ENCODE data around the gene SDK1.

The SDK1 gene

DNA sequence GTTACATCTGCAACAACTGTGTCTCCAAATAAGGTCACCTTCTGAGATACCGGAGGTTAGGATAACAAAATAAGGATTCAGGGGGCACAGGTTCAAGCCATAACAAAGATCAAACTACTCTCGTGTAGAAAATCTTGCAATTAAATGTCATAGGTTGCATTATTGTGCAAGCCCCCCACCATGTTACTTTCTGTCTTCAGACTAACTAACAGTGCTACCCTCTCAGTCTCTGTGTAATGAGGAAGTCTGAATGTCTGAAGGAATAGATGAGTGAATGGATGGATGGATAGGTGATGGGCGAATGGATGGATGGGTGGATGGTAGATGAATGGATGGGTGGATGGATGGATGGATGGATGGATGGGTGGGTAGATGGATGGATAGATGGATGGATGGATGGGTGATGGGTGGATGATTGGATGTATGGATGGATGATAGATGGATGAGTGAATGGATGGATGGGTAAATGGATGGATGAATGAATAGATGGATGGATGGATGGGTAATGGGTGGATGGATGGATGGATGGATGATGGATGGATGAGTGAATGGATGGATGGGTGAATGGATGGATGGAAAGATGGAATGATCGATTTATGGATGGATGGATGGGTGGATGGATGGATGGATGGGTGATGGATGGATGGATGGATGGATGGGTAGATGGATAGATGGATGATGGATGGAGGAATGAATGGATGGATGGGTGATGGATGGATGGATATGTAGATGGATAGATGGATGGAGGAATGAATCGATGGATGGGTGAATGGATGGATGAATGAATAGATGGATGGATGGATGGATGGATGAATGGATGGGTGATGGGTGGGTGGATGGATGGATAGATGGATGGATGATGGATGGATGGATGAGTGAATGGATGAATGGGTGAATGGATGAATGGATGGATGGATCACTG lies 823.8 kb downstream of the SDK1 start:
- no peak for DNase-seq

GRCh38 chr7:4127909-4128560 lies 827.0 kb downstream of the SDK1 start:
- DNase-seq: no peak

DNA sequence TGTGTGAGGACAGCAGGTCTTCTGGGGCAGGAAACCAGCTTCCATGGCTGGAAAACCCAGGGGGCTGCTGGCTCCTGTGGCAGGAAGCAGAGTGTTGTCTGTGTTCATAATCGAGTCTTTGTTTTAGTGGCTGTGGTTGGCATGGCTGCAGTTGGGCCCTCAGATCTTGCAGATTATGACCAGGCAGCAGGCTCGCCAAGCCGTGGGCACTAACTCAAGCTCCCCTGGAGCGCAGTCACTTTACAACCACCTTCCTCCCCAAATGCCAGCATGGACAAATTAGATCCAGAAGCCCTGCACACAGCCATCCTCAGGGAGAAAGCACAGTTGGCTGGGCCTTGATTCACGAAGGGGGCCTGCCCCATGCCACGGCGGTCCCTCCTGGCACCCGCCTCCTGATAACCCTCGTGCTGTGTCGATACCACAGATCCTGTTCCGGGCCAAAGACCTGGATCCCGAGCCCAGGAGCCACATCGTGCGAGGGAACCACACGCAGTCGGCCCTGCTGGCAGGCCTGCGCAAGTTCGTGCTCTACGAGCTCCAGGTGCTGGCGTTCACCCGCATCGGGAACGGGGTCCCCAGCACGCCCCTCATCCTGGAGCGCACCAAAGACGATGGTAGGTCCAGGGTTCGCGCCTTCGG lies 828.5 kb downstream of the SDK1 start:
- DNase-seq: no peak

- DNase-seq: no peak
These were observed 830.0 kb downstream of the SDK1 start for GRCh38 chr7:4131063-4131462.

GRCh38 chr7:4132221-4132620 lies 831.2 kb downstream of the SDK1 start:
- DNase-seq: no peak

- DNase-seq: no peak
These were observed 832.5 kb downstream of the SDK1 start for GRCh38 chr7:4133491-4134044.

DNA sequence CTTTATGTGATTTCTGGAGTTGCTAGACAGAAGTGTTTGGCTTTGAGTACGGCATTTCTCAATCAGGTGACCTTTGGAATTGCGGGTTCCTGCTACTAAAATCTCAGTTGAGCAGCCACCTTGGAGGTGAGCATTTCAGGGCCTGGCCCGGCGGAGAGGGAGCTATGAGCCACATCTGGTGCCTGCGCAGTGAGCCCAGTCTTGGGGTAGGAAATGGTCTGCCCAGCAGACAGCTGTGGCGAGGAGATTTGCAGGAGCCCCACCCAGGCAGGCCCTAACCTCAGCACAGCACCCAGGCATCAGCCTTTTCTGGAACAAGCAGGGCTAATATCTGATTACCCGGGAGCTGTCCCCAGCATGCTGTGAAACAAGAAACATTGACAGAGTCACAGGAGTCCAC lies 833.2 kb downstream of the SDK1 start:
- DNase-seq: no peak

GRCh38 chr7:4134631-4135030 lies 833.6 kb downstream of the SDK1 start:
- no peak for DNase-seq

- no peak for DNase-seq
These were observed 834.2 kb downstream of the SDK1 start for GRCh38 chr7:4135301-4135700.

DNA sequence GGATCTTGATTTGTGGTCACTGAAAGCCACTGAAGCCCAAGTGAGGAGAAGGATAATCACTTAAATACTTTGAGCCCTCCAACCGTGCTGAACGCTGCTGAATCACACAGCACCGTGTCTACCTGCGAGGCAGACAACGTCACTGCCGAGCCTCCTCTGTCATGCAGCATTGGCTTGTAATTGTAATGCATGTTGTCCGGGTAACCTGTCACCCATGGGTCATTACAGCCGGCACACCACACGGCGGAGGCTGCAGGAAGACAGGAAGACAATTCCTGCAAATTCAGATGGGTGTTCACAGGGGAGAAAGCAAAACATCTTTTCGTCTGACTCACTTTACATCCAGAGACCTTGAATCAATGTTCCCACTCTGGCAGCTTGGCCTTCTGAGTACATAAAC lies 835.0 kb downstream of the SDK1 start:
- DNase-seq: no peak

DNA sequence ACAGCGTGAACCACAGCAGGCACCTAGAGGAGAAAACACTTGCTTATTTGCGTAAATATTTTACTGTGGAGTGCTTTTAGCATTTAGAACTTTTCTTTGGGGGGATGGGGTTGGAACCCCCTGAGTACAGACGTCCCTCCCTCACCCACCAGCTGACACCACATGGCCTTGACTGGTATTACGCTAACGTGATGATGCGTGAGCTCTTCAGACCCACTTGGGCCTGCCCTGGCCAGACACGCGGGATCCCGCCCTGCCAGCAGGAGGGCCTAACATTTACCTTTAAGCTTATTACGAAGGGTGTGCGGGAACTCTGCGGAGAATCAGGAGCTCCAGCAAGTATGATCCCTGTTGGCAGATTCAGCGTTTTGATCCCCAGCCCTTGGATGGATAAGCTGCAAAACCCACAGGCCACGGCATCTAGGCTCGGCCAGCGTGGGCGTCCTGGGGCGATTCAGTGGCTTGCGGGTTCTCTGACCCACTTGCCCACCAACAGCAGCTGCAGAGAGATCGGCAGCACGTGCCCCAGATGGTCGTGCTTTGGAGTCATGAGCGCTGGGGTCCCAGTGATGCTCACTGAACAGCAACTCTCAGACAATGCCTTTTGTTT lies 835.6 kb downstream of the SDK1 start:
- no peak for DNase-seq

DNA sequence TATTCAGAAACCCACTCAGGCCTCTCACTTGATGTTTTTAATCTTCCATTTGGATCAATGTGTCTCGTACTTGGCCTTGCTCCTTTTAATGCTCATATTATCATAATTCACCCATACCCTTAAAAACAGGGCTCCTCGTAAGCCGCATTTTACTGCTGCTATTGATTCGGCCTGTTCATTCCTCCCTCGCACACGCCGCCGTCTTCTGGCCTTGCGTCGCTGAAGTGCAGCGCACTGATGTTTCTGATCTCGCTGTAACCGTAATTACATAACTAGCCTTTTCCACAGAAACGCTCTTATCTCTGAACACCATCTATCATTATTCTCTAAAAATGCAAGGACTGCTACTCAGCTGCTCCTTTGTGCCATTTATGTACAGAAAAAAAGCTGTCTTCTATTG lies 836.5 kb downstream of the SDK1 start:
- no peak for DNase-seq

DNA sequence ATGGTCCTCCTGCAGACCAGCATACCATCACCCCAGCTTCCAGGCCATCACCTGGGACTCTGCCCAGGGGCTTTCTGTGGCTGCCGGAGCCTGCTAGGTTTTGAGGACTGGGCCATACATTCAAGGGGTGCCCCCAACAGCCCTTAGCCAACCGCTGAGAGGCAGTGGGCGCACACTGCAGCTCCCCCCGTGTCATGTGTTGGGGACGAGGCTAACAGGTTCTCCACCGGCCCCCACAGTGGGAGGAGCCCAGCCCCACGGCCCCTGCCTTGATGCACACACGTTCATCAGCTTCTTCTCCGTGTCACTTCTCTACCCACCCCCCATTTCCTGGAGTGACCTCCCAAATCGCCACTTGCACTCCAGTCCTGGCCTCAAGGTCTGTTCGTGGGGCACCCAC lies 837.8 kb downstream of the SDK1 start:
- no peak for DNase-seq

DNA sequence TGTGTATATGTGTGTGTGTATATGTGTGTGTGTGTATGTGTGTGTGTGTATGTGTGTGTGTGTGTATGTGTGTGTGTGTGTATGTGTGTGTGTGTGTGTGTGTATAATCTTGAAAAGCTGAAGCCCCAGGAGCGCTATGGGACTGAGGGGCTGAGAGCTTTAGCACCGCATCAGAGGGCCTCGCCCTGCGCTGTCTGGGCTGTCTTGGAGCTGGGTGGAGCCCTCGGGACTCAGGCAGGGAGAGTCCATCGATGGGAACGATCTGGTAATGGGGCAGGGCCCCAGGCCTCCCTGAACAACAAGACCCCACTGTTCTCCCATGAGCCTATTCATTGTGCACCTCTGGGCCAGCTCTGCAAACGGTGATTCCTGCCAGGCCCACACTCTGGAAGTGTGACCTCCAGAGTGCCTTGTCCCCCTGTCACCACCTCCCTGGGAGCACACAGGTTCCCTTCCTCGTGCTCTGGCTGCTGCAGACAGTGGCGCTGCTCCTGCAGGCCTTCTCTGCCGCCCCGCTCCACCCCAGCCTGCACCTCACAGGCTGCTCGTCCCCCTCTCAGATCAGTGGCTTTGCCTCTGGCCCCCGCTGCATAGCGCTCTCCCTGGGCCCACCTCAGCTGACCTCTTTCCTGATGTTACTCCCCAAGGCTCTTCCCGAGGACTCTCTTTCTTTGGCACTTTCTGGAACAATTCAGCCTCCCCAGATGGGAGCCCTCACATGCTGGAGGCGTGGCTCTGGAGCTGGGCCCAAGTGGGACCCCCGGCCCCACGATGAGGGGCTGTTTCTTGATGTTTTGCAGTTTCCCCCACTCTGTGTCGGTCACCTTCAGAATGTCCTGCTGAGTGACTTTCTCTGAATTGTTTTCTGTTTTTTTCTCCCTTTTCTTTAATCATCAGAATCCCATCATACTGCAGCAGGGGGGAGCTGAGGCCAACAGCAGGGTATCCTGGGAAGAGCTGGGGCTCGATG lies 838.9 kb downstream of the SDK1 start:
- DNase-seq: no peak

DNA sequence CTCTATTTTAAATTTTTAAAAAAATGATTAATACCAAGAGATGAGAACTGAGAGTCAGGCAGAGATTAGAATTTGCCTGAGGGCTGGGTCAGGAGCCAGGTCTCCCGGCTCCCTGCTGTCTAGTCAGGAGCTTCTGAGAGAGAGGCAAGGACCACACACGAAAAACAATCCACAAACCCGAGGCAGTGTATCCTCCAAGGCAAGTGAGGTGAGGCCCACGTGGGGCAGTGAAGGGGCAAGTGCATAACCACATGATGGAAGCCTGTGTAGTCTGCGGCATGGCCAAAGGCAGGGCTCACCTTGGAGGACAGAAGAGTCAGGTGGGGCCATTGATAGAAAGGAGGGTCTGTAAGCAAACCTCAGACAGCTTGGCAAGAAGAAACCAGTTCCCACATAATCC lies 839.9 kb downstream of the SDK1 start:
- no peak for DNase-seq

DNA sequence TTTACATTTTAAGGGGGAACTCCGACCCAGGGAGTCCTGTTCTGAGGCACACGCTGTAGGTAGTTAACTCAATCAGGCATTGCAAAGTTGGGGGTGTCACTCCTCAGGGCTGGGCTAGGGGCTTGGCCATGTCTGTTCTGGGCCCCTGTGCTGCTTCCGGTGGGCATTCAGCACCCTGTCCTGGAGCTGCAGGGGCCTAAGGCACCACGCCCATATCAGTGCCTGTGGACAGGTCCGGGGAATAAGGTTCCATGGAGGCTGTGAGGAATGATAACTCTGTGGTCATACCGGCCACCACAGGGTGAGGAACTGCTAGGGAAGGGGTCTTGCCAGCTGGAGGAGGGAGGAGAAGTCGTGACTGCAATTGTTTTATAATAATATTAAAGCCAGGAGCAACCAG lies 842.0 kb downstream of the SDK1 start:
- no peak for DNase-seq

GRCh38 chr7:4143511-4144171 lies 842.6 kb downstream of the SDK1 start:
- DNase-seq: no peak

DNA sequence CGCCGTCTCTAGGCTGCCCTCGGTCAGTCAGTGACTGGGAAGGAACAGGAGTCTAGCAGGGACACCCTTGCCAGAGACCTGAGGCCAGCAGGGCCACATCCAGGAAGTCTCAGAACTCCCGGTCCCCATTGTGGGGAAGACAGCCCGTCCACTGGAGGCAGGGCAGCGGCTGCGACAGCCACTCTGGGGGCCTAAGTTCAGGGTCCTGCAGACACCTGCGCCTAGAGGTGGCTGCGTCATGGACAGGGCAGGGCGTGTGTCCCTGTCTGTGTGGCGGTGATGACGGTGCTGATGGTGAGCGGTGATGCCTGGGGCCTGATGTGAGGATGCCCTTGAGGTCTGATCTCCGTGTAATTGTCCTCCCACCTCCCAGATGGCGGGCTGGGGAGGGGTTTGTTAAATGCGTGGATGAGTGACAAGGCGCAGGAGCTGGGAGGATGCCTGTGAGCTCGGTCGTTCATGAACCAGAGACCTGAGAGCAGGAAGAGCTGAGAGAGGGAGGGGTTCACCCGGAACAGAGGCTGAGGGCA lies 843.2 kb downstream of the SDK1 start:
- DNase-seq: no peak

DNA sequence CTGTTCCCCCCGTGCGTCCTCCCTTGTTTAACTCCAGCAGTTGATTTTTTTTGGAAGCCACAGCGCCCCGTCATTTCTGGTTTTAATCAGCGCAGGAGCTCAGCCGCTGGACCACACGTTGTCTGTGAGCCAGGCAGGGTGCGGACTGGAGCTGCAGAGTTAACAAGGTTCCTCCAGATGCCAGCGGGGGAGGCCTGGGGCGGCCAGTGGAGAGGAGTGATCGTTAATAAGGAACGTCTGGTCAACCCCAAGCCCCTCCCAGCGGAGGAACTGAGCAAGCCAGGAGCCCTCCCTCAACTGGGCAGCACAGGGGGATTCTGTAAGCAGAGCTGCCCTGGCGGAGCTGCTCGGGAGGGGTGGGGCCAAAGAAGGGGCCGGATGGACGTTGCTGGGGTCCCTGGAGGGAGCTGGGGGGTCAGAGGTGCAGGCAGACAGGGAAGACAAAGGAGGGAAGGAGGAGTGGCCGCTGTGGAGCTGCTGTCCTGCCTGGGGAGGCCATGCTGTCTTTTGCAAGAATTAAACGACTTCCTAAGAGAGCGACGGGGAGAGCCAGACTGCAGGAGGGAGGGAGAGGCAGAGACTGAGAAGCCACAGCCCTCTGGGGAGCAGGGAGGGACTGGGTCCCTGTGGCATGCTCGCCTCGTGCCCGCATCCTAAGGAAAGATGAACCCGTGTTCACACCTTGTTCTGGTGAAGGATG lies 843.9 kb downstream of the SDK1 start:
- DNase-seq: no peak

- no peak for DNase-seq
These were observed 844.5 kb downstream of the SDK1 start for GRCh38 chr7:4145576-4145975.

Data from NCI-H2107 (cell line).